Spinal cord (tissue), 10 donors: ENCODE data around the gene HOXC9. TPM values are rescaled to one million over a fixed set of nuclear protein-coding genes. Genes with fewer than 3 reads are reported as not detected.

Experiments used
- DNase-seq, 6 donors: peaks; one replicate each; pipeline versions ENCODE4 v3.0.0 to v3.0.0-alpha.2; 2013 to 2015; ENCODE audit warnings: low spot score in 6 of 6, low read depth in 4 of 6
- H3K27ac ChIP-seq: one replicate; pipeline ENCODE4 v1.5.1; 2013; ENCODE audit warnings: low read depth, low read length, control low read depth
- H3K27me3 ChIP-seq: one replicate; pipeline ENCODE4 v1.6.1; 2013; ENCODE audit warnings: low read length; ENCODE audit not compliant: control insufficient read depth, insufficient read depth
- H3K36me3 ChIP-seq: one replicate; pipeline ENCODE4 v1.6.1; 2013; ENCODE audit warnings: low read length; ENCODE audit not compliant: control insufficient read depth, insufficient read depth
- H3K4me1 ChIP-seq: one replicate; pipeline ENCODE4 v1.6.1; 2013; ENCODE audit warnings: low read length; ENCODE audit not compliant: control insufficient read depth, insufficient read depth
- H3K4me3 ChIP-seq: one replicate; pipeline ENCODE4 v1.5.1; 2013; ENCODE audit warnings: low read depth, low read length, control low read depth
- H3K9me3 ChIP-seq: one replicate; pipeline ENCODE4 v1.6.1; 2013; ENCODE audit warnings: low read length; ENCODE audit not compliant: control insufficient read depth, insufficient read depth
- whole genome bisulfite sequencing: methylation state at CpG from one replicate; pipeline ENCODE4 v1.1.5; 2013; ENCODE audit warnings: missing lambda C conversion rate; ENCODE audit not compliant: insufficient coverage; 5-methylcytosine and 5-hydroxymethylcytosine counted together
- polyA plus RNA-seq, 2 donors: library from polyadenylated mRNA; unstranded; fragments of 120-200 nt; gene quantifications; one replicate each; pipeline ENCODE4 v1.2.1, GENCODE V29; 2013; ENCODE audit not compliant: insufficient read length in 2 of 2
- total RNA-seq, 2 donors: library from RNA; depleted of rRNA in 1 of 2; stranded (reverse); fragments of 120-200 nt in 1 of 2; fragments of >200 nt in 1 of 2; gene quantifications; one replicate each; pipeline versions ENCODE4 v1.2.3 to v1.2.4, GENCODE V29; 2013 to 2014
- donor health status: healthy.

Gene HOXC9
- total and polyA plus RNA-seq, 4 donors, result 1.6 to 17.9 (median 11.3) TPM

DNA sequence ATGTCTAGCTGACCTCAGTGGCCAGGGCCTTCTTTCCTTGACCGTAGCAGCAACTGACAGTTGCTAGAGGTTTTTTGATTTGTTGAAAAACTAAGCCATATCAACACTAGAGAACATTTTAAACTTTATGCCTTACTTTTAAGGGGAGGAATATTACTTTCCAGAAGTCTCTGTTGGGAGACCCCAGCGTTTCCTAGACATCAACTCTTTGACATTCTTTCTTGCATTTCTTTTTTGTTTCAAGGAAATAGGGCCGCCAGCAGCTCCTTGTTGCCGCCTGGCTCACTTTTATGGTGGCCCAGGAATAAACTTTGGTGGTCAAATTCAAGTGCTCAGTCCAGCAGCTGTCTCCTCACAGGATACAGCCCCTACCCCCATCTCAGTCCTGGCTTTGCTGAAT, 29.5 kb upstream of the HOXC9 start:
- Histone ChIP-seq H3K9me3 (no peaks in the 10 kb centered on the region), H3K27me3 (peaks cover 100% of the 10 kb centered on the region), H3K4me1 (peaks cover 34% of the 10 kb centered on the region), H3K27ac (no peak overlapping the region), H3K36me3 (no peaks in the 10 kb centered on the region), H3K4me3 (no peak overlapping the region)
- DNase-seq, result no peak
- 11% methylated on average over 1 of the region's 4 CpGs for WGBS

- Histone ChIP-seq H3K9me3 (no peaks in the 10 kb centered on the region), H3K4me1 (peaks cover 33% of the 10 kb centered on the region), H3K36me3 (no peaks in the 10 kb centered on the region), H3K4me3 (no peak overlapping the region), H3K27me3 (peaks cover 100% of the 10 kb centered on the region), H3K27ac (no peak overlapping the region)
- DNase-seq, result no peak
- 60% methylated on average over 2 of the region's 3 CpGs for WGBS
These were observed 28.8 kb upstream of the HOXC9 start for GRCh38 chr12:53971129-53971528.

GRCh38 chr12:53971686-53972085, 28.3 kb upstream of the HOXC9 start:
- peaks cover 31% of the 10 kb centered on the region for H3K4me1 ChIP-seq
- H3K27me3 ChIP-seq, result peaks cover 100% of the 10 kb centered on the region
- no peak overlapping the region for H3K27ac ChIP-seq
- no peak overlapping the region for H3K4me3 ChIP-seq
- no peaks in the 10 kb centered on the region for H3K36me3 ChIP-seq
- DNase-seq, result no peak
- 35% methylated on average over 2 of the region's 2 CpGs for WGBS
- no peaks in the 10 kb centered on the region for H3K9me3 ChIP-seq

- no peaks in the 10 kb centered on the region for H3K9me3 ChIP-seq
- H3K4me1 ChIP-seq, result peaks cover 30% of the 10 kb centered on the region
- peaks cover 100% of the 10 kb centered on the region for H3K27me3 ChIP-seq
- H3K27ac ChIP-seq, result no peak overlapping the region
- H3K4me3 ChIP-seq, result peak overlapping the region; percentile 46
- WGBS, result 30% methylated on average over 7 of the region's 9 CpGs
- DNase-seq, result no peak
- H3K36me3 ChIP-seq, result no peaks in the 10 kb centered on the region
These were observed 27.7 kb upstream of the HOXC9 start for GRCh38 chr12:53972152-53972702.

- Histone ChIP-seq H3K4me1 (peaks cover 30% of the 10 kb centered on the region), H3K9me3 (no peaks in the 10 kb centered on the region), H3K27me3 (peaks cover 100% of the 10 kb centered on the region), H3K4me3 (peak within 1 kb of the TSS; percentile 46), H3K36me3 (no peaks in the 10 kb centered on the region), H3K27ac (peak within 1 kb of the TSS; percentile 22)
- DNase-seq, result no peak
- WGBS, result 3% methylated on average over 6 of the region's 21 CpGs
These were observed 27.2 kb upstream of the HOXC9 start, which contains the start of gene HOXC11 for GRCh38 chr12:53972722-53973235. HOXC11 (plus strand) TSS chr12:53973126; CDS start chr12:53973242, 116 bp downstream.

DNA sequence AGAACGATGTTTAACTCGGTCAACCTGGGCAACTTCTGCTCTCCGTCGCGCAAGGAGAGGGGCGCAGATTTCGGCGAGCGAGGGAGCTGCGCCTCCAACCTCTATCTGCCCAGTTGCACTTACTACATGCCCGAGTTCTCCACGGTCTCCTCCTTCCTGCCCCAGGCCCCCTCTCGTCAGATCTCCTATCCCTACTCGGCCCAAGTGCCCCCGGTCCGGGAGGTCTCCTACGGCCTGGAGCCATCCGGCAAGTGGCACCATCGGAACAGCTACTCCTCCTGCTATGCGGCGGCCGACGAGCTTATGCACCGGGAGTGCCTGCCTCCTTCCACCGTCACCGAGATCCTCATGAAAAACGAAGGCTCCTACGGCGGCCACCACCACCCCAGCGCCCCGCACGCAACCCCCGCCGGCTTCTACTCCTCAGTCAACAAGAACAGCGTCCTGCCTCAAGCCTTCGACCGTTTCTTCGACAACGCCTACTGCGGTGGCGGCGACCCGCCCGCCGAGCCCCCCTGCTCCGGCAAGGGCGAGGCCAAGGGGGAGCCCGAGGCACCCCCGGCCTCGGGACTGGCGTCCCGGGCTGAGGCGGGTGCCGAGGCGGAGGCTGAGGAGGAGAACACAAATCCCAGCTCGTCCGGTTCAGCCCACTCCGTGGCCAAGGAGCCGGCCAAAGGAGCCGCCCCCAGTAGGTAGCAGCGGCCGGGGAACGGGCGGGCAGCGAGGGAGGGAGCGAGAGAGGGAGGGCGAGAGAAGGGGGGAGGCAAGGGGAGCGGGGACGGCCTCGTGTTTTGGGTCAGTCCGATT, 26.5 kb upstream of the HOXC9 start:
- peak overlapping the region; percentile 46 for H3K4me3 ChIP-seq
- DNase-seq, result no peak
- H3K9me3 ChIP-seq, result no peaks in the 10 kb centered on the region
- peak overlapping the region; percentile 22 for H3K27ac ChIP-seq
- under 1% methylated on average over 60 of the region's 71 CpGs for WGBS
- no peaks in the 10 kb centered on the region for H3K36me3 ChIP-seq
- H3K27me3 ChIP-seq, result peaks cover 100% of the 10 kb centered on the region
- peaks cover 34% of the 10 kb centered on the region for H3K4me1 ChIP-seq

DNA sequence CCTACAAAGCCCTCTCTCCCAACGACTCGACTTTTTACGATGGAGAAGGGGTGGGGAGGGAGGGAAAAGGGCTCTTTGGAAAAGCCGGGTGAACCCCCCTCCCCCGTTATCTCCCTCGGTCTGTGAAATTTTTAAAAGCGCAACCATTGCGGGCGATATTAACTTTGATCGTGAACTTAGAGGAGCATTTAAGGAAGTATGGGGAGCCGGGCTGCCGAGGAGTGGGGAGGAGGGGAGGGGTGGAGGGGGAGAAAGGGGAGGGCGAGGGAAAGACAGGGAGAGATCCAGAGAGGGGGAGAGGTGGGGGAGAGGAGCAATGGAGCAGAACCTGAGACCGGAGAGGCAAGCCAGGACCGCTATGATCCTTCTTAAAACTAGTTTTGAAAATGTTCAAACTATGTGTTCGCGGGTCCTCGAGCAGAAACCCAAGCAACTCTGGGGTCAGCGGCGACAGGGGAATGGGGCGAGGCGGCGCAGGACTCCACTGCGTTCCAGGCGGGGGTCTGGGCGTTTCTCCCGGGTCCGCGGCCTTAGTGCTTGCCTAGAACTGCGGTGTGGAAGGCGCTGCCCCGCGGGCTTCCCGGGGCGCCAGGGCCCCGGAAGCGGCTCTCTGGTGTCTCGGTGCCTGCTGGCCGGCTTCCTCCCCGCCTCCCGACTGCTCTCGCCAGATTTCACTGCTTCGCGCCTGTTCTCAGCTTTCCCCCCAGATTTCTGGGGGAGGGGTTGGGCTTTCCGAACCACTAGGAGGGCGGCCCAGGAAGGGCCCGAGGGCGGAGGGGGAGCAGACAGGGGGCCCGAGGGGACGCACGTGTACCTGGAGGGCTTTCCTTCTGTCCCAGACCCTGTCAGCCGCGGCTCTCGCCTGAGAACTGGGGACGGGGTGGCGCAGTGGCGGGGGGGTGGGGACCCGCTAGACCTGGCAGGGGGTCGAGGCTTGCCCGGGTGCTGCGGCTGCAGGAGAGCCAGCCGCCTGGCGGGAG, 25.6 kb upstream of the HOXC9 start, which contains the start of gene HOTAIR:
HOTAIR (minus strand) TSS at position 871 of the 980 bp plus-strand sequence.
- no peak for DNase-seq
- Histone ChIP-seq H3K4me1 (peaks cover 40% of the 10 kb centered on the region), H3K27me3 (peaks cover 100% of the 10 kb centered on the region), H3K36me3 (no peaks in the 10 kb centered on the region), H3K4me3 (peak within 1 kb of the TSS; percentile 46), H3K27ac (peak within 1 kb of the TSS; percentile 44), H3K9me3 (no peaks in the 10 kb centered on the region)
- WGBS, result 1% methylated on average over 53 of the region's 63 CpGs

GRCh38 chr12:53975064-53975471, 24.9 kb upstream of the HOXC9 start:
- Histone ChIP-seq H3K36me3 (no peaks in the 10 kb centered on the region), H3K4me1 (peaks cover 46% of the 10 kb centered on the region), H3K4me3 (peak overlapping the region; percentile 46), H3K27ac (no peak overlapping the region), H3K9me3 (no peaks in the 10 kb centered on the region), H3K27me3 (peaks cover 100% of the 10 kb centered on the region)
- DNase-seq, result peak in 1 of 6 donors; percentile 22
- under 1% methylated on average over 18 of the region's 25 CpGs for WGBS
